HG03095 (cell line): ENCODE measurements around the gene SUOX.
"Not testable (repeated sequence)": the region's sequence is repeated elsewhere in the genome, so short reads cannot be mapped to it uniquely, and the experiment has no call there.

ENCODE experiments used
- ATAC-seq: cut with Tn5 transposase; IDR thresholded peaks from one replicate; pipeline ENCODE4 v1.9.1; 2021; ENCODE audit warnings: moderate library complexity; ENCODE audit not compliant: unreplicated experiment

The SUOX gene

GRCh38 chr12:55996715-55997534 is at the start of gene SUOX:
Gene SUOX, plus strand, starts transcription at chr12:55997276. Its CDS starts 4,946 bp downstream, at chr12:56002222.
- peak; percentile 99 for ATAC-seq

GRCh38 chr12:55955344-55955743 is 41.7 kb upstream of the SUOX start:
- ATAC-seq = no peak

- no peak for ATAC-seq
These were observed 41.1 kb upstream of the SUOX start for GRCh38 chr12:55955800-55956508.

GRCh38 chr12:55957106-55957859 is 39.8 kb upstream of the SUOX start:
- ATAC-seq = no peak

GRCh38 chr12:55963760-55964159 is 33.3 kb upstream of the SUOX start:
- ATAC-seq = no peak

GRCh38 chr12:55965240-55965639 is 31.8 kb upstream of the SUOX start:
- no peak for ATAC-seq

GRCh38 chr12:55965941-55966407 is 31.1 kb upstream of the SUOX start, which contains the start of gene PMEL:
Gene PMEL, minus strand, starts transcription at chr12:55966042. Its CDS starts 31 bp downstream, at chr12:55966011.
- peak; percentile 15 for ATAC-seq

GRCh38 chr12:55966408-55967281 is 30.4 kb upstream of the SUOX start, which contains the start of gene CDK2:
Gene CDK2, plus strand, starts transcription at chr12:55966830. Its CDS starts 179 bp downstream, at chr12:55967009.
- peak; percentile 92 for ATAC-seq

- ATAC-seq = no peak
These were observed 27.7 kb upstream of the SUOX start for GRCh38 chr12:55969356-55969755.

- no peak for ATAC-seq
These were observed 26.3 kb upstream of the SUOX start for GRCh38 chr12:55970775-55971174.

GRCh38 chr12:55972042-55972441 is 25.0 kb upstream of the SUOX start:
- ATAC-seq = no peak

- no peak for ATAC-seq
These were observed 24.6 kb upstream of the SUOX start for GRCh38 chr12:55972456-55972855.

- ATAC-seq = no peak
These were observed 24.0 kb upstream of the SUOX start for GRCh38 chr12:55972911-55973598.

- ATAC-seq = peak; percentile 94
These were observed 23.3 kb upstream of the SUOX start, which contains the start of gene RAB5B for GRCh38 chr12:55973599-55974307. Gene RAB5B, plus strand, starts transcription at chr12:55974078. Its CDS starts 12,883 bp downstream, at chr12:55986961.

GRCh38 chr12:55974308-55974730 is 22.8 kb upstream of the SUOX start:
- ATAC-seq = peak; percentile 6

GRCh38 chr12:55978393-55978792 is 18.7 kb upstream of the SUOX start:
- no peak for ATAC-seq

- ATAC-seq = no peak
These were observed 18.0 kb upstream of the SUOX start for GRCh38 chr12:55979069-55979468.

- ATAC-seq = not testable (repeated sequence)
These were observed 15.2 kb upstream of the SUOX start for GRCh38 chr12:55981882-55982281.
